ENCODE measurements around the gene NKD2.

The NKD2 gene

DNA sequence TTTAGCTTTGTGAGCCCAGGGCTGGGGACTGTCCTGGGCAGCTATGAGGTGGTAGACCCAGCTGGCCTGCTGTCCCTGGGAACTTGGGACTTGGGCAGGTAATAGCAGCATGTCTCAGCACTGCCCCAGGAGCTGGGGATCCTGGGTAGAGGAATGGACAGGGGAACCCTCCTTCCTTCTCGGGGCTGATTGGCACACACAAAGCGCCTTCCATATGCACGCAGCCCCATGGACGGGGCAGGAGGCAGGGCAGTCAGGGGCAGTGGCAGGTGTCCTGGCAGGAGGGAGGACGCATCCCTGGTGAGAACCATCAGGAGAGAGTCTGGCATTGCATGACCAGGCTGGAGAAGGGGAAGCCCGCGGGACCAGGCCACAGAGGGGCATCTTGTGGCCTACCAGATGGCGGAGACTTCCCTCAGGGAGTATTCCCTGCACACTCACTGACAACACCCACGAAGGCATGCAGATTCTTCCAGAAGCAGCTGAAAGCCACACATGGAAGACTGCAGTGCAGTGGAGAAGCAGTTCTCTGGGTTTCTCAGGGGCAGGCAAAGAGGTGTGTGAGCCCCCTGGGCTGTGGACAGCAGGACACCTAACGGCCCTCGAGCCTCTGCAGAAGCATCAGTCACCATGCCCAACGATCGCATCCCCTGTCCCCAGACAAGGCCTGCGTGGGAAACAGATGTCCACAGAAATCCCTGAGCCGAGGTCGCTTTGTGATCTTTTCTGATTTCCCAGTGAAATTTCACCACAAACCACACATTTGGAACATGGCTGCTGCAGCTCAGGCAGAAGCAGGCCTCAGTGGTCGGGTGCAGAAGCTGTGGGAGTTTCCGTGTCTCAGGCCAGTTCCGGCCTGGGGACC is 7.0 kb upstream of the NKD2 start:
- DNase-seq: no peak

DNA sequence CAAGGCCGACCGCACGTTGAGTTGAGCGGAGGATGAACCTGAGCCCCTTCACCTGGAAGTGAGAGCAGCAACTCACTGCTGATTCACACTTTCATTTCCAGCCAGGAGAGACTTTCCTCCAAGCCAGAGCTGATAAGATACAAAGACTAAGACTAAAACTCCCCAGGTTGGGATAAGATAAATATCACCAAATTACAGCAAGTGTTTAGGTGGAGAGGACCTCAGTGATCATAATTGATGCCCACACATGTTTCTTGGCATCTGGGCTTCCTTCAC is 6.4 kb upstream of the NKD2 start:
- DNase-seq: no peak

DNA sequence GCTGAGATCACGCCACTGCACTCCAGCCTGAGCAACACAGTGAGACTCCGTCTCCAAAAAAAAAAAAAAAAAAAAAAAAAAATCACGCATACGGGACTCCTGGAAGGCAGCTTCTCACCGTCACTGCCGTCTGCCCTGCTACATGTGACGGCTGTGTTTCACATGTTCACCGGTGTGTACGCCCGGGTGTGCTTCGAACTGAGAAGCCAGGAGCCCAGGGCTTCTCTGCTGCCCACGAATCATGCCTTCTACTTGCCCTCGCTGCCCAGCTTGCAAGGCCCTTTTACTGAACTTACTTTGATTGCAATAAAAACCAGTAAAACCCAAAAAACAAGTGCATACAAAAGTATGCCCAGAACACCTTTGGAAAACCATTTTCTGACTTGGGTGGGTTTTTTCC is 5.8 kb upstream of the NKD2 start:
- DNase-seq: no peak

- DNase-seq: no peak
Measured at GRCh38 chr5:1003296-1003937, 5.2 kb upstream of the NKD2 start.

DNA sequence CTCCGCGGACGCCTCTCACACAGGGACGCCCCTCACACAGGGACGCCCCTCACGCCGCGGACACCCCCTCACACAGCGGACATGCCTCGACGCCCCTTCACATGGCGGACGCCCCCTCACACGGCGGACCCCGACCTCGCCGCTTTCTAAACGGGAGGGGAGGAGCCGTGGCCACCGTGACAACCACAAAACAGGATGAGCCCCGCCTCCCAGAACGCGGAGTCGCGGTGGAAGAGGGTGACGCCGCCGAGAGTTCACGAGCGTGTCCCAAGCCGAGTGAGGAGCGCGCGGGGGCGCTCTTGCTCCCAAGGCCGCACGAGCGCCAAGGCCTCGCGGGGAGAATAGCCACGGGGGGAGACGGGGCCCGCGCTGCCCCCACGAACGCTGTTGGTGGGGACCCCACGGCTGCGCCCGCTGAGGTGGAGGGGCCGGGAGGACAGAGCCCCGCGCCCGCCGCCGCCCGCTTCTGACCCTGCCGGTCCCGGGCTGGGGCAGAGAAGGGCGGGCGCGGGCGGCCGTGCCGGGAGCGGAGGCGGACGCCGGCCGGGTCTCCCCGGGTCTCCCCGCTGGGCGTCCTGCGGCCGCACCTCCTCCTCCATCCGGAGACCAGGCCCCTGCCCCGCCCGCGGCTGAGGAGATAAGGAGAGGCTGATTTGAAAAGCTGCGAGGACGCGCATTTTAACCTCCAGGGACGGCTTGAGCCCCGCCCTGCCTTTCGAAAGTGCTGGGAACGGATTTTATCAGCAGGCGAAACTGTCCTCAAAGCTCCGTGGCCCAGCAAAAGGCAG is 3.9 kb upstream of the NKD2 start:
- no peak for DNase-seq

DNA sequence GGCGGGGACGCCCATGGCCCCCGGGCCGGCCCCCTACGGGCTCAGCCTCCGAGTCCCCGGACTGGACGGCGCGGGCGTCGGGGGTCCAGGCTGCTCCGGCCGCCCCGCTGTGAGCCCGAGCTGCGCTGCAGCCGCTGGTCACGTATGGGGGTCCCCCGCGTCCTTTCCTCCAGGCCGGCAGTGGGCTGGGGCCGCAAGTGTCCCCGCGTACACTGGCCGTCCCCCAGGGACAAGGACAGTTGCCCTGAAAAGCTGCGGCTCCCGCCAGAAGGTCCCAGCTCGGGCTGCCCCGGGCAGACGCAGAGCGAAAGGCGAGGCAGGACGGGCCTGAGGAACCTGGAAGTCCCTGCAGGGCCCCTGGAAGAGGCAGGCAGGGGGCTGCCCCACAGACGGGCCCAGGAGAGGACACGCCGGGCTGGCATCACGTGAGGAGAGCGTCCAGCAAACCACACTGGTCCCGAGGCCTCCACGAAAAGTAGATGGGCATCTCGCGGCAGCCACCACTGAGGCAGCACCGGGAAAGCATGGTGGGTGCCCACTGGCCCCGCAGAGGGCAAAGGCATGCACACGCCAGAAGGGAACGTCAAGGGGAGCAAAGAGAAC is 3.3 kb upstream of the NKD2 start:
- DNase-seq: no peak

- DNase-seq: no peak
Measured at GRCh38 chr5:1005904-1006655, 2.5 kb upstream of the NKD2 start.

DNA sequence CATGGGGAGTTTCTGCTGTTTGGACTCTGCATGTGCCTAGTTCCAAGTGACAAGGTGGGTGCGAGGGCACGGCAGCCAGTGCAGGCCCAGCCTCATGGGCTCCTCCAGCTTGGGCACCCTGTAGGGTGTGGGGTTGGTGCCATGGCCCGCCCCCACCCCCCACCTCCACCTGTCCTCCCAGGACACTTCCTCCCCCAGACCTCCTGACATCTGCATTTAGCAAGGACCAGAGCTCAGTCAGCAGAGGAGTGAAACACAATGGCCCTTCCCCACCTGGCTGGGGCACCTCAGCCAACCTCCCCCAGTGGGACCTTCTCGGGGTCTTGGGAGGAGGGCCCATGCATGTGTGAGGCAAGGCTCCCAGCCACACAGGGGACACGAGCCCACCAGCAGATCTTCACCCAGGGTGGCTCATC is 1.9 kb upstream of the NKD2 start:
- no peak for DNase-seq

DNA sequence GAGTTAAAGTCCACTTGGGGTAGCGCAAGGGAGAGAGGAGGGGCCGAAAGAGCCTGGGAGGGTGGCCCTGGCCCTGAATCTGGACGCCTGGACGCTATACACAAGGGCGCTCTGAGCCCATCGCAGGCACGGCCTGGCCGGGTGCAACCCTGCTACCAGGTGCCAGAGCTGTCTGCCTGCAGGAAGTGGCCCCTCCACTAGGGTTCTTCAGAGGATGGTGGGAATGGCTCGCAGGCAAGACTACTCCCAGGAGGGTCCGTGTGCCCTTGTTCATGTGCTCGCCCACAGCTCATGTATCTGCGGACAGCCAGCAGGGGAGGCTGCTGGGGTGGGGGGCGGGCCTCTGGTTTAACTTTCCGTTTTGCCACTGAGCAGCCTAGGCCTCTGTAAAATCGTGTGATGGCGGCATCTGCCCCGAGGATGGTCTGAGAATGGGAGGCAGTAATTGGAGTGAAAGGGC is 1.4 kb upstream of the NKD2 start:
- DNase-seq: no peak

DNA sequence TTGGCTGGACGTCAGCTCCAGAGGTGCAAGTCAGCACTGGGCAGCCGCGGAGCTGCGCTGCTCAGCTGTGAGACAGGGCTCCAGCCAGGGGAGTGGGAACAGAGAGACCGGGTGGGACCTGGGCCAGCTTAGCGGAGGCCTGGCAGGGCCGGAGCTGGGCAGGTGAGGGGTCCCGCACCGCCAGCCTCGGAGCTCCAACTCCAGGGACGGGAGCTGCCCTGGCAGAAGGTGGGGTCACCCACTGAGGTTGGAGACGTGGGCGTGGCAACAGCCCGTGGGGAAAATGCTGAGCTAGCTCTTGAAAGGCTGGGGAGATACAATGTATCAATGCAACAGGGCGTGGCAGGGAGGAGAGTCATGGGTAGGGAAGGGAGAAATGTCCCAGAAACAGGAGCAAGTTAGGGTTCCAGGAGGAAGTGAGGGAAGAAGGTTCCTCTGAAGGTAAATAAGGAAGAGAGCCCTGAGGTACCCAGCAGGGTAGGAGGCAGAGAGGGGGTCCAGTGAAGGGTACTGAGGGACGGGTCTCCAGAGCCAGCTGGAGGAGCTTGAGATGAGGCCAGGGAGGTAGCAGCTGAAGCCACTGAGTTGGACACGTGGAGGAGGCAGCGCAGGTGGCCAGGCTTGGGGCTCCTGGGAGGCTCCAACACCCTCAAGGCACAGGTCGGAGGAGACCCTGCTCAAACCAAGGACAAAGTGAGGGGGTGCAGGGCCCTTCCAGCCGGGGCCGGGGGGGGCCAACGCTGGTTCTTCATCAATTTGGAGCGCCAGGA is 736 bp upstream of the NKD2 start:
- DNase-seq: no peak

DNA sequence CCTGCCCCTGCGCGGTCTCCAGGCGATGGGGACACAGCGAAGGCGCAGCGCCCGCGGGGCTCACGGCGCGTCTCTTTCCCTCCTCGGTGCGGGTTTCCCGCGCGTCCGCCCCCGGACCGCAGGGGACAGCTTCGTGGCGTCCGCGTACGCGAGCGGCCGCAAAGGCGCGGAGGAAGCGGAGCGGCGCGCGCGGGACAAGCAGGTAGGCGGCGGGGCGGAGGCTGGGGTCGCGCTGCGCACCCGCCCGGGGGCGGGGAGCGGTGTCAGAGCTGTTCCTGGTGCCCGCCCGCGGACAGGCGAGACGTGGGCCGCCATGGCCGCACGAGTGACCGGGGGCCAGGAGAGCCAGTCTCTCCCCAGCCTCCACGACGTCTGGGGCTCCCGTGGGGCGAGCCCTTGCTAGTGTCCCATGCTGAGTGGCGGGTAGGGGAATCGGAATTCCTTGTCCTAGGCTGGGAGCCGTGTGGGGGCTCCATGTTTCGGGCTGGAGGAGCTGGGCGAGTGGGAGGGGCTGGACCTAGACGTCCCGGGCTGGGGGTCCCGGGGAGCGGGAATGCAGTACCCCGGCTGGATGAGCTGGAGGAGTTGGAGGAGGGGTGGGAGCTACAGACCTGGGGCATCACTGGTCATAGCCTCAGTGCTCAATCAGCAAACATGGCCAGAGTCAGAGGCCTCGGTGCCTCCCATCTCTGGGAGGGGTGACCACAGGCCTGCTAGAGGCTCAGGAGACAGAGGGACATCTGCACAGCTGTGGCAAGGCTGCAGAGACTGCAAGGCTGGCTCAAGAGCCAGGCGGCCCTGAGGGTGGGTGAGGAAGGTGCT is 968 bp downstream of the NKD2 start:
- DNase-seq: no peak

DNA sequence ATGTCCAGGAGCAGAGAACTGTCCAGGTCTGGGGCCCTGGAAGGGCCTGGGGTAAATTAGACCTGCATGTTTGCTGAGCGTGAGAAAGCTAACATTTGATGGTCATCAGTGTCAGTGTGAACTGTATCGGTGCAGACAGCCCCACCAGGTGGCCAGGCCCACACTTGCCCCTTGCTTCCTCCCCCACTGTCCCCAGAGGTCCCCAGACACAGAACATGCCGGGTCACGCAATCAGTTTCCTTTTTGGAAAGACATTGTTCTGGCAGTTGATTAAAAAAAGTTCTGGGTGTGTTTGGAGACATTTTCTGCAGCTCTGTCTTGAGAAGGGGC is 1.5 kb downstream of the NKD2 start:
- DNase-seq: no peak

- DNase-seq: no peak
Measured at GRCh38 chr5:1010641-1011046, 2.0 kb downstream of the NKD2 start.

- DNase-seq: no peak
Measured at GRCh38 chr5:1011226-1011631, 2.6 kb downstream of the NKD2 start.

DNA sequence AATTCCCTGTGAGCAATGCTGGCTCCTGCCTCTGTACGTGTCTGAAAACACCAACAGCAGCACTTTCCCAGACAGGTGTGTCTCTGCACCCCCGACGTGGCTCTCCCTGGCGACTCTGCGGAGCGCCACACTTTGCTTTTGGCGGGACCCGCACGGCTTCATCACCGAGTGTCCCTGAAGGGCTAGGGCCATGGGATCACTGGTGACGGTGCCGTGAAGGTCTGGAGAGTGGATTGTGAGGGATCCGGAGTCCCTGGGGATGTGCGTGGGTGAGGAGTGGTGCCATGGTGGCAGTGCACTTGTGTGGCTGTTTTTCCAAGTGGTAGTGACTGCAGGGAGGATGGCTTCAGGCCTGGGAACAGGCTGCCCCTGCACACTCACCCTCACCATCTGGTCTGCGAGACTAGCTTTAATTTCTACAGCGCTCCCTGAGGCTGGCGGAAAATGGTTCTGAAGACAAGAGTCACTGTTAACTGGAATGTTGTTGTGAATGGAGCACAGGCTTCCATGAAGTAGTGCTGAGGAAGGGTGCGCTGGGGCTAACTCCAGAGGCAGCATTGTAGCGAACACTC is 3.2 kb downstream of the NKD2 start:
- no peak for DNase-seq

DNA sequence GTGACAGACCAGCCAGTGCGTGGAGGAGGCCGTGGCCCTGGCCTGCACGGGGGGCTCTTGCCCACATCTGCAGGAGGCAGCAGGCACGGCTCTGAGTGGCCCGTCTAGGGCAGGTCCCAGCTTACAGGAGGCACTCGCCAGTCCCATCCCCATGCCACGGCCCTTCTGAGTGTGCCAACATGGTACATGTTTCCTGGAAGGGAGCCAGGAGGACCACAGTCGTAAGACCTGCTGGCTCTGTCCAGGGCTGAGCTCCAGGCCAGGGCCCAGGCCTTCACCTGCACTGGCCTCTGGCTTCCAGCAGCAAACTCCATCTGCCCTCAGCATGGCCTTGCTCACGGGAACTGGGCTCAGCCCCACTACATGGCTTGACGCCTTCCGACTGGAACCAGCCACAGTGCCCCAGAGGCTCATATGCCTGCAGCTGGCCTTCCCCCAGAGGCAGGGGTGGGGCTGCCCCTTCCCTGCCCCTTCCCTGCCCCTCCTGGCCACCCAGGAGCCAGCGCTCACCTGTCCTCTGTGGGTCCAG is 3.8 kb downstream of the NKD2 start:
- DNase-seq: no peak

DNA sequence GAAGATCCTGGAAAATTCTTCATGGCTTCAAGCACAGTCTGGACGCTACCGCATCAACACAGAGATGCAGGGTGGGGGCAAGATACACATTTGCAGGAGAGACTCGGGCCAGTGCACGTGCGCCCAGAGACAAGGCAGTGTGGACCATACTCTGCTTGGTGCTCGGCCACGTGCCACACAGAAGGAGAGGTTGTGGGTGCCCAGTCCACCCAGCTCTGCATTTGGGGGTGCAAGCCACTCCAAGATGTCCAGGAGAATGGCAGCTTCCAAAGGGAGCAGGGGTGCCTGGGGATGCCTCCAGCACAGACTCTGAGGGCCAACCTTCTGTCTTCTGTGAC is 4.3 kb downstream of the NKD2 start:
- DNase-seq: no peak

GRCh38 chr5:1013238-1013947 is 4.8 kb downstream of the NKD2 start:
- DNase-seq: no peak

- no peak for DNase-seq
Measured at GRCh38 chr5:1013948-1014301, 5.3 kb downstream of the NKD2 start.

GRCh38 chr5:1014346-1014745 is 5.7 kb downstream of the NKD2 start:
- DNase-seq: no peak

Measured in NCI-H526 treated with DMSO at 0.1 percent for 48 hours (cell line).